HG03378 (cell line): ENCODE results near the gene C20orf144.
A peak's percentile ranks its signal among the peaks of the same experiment; 100 is the strongest.

Source experiments
- ATAC-seq: cut with Tn5 transposase; IDR thresholded peaks from one replicate; pipeline ENCODE4 v1.9.1; 2021; ENCODE audit warnings: mild to moderate bottlenecking, moderate library complexity; ENCODE audit not compliant: unreplicated experiment

The C20orf144 gene

DNA sequence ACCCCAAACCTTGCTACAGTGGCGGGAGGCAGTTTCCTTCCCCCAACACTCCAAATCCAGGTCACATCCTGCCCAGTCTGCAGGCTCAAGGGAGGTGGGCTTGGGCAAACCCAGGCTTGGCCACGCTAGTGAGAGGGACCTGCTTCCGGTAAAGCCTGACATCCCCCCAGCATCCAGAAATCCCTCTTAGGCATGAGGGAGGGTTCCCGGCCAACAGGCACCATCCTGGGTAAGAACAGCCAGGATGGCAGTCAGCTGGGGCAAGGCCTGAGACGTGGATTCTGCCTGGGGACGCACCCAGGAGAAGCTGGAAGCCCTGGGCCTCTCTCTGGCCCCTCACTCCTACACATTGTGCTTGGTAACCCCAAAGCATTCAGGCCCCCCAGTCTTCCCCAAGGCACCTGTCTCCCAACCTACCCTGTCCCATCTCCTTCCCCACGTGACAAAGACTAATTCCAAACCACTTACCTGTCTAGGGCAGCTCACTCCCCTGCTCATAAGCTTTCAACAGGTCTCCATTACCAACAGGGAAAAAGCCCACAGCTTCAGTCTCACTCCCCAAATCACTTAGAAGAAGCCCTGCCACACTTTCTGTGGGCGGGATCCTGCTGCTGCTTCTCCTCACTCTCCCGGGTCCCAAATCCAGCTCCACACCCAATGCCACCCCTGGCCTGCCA lies 2.1 kb downstream of the C20orf144 start:
- no peak for ATAC-seq

DNA sequence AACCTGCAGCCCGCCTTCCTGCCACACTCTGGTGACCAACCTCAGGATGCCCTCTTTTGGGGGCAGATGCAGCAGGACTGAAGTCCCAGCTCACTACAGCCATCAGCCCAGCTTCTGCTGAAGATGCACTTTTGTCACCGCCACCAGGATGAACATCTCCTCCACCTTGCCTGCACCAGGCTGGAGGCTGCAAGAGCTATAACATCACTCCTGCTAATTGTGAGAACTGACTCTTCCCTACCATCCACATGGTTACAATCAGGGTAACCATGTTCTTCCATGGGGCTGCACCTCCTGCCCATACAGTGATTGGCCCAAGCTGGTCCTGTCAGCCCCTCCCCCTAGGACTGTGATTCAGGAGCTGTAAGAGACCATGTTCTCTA lies 2.6 kb downstream of the C20orf144 start:
- no peak for ATAC-seq

DNA sequence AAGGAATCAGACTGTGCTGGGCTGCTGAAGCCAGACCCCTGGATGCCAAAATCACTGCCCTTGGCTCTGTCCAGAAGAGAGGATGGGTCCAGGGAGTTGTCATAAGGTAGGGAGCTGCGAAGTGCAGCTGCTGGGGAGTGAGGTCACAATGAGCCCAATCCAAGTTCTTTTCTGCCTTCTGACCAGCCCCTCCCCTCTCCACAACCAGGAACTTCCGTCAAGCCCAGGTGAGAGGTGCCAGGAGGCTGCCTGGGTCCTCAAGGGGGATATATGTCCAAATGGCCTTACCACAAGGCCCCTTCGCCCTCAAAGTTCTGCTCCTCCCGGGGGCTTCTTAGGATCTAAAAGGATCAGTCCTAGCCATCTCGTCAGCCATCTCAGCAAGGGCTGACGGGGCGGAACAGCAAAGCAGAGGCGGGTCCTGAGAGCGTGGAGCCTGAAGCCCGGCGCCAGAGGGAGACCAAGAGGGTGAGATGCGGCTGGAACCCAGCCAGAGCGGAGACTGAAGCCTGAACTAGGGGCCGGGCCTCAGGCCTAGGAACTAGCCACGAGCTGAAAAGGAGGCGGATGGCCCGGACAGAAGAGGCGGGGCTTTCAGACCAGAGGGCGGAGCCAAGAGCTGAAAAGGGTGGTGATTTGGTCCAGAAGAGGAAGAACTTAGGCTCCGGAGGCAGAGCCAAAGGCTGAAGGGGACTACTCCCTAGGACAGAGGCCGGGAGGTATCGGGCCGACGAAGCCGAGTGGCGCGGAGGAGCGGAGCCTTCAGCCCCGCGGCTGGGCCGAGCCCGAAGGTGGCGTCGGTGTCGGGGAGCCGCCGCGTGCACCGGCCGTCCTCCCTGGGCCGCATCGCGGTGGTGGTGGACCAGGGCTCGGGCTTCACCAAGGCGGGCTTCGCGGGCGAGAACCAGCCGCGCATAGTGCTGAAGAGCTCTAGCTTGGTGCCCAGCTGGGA lies 4.4 kb downstream of the C20orf144 start, which contains the start of gene ACTL10:
Gene ACTL10 (plus strand): TSS at position 651 of the 952 bp plus-strand sequence. CDS start 555 bp downstream, outside the sequence.
- peak; percentile 57 for ATAC-seq

DNA sequence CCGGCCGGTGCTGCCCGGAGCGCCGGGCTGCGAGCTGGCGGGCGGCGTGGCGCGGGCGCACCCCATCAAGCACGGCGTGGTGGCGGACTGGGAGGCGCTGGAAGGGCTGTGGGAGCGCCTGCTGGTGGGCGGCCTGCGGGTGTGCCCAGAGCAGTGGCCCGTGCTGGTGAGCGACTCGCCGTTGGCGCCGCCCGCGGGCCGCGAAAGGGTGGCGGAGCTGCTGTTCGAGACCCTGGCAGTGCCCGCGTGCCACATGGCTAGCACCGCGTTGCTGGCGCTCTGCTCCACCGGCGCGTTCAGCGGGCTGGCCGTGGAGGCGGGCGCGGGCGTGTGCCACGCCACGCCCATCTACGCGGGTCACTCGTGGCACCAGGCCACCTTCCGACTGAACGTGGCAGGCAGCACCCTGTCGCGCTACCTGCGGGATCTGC lies 5.1 kb downstream of the C20orf144 start:
- ATAC-seq = no peak

DNA sequence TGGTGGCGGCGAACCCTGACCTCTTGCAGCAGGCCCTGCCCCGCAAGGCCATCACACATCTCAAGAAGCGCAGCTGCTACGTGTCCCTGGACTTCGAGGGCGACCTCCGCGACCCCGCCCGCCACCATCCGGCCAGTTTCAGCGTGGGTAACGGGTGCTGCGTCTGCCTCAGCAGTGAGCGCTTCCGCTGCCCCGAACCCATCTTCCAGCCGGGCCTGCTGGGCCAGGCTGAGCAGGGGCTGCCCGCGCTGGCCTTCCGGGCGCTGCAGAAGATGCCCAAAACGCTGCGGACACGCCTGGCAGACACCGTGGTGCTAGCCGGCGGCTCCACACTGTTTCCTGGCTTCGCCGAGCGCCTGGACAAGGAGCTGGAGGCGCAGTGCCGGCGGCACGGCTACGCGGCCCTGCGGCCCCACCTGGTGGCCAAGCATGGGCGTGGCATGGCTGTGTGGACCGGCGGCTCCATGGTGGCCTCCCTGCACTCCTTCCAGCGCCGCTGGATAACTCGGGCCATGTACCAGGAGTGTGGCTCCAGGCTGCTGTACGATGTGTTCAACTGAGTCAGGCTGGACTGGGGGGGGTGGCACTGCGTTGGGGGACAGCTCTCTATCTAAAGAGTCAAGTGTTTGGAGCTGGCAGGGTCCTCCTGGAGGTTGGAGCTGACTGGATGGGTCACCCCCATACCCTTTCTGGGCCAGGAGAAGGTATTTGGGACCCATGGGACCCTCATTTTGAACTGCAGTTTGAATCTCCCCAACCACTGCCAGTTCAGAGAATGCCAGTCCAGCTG lies 5.7 kb downstream of the C20orf144 start:
- ATAC-seq = no peak

DNA sequence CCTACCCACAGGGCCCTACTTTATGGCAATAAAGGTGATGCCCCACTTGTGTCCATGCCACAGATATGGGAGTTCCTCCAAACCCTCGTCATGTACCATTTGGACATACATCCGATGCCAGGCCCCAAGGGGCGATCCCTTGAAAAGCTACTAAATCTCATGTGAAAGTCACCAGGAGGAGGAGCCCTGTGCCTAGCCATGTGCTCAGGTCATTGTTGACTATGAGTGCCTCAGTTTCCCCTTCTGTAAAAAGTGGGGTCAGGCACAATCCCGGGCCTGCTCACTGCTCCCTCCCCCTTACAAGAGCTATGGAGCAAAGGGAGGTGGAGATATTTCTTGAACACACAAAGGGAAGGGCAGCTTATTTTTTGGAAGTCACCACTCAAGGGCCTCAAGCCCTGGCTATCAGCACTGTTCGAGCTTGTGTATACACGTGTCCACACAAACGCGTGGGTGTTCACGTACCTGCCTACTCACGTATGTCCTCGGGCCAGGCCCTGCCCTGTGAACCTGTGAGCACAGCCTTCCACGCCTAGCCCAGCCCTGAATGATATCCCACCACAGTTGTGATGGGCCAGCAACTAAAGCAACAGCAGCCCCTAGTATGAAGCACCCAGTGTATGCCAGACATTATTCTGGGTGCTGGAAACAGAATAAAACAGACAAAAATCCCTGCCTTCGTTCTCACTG lies 6.5 kb downstream of the C20orf144 start:
- ATAC-seq = no peak

DNA sequence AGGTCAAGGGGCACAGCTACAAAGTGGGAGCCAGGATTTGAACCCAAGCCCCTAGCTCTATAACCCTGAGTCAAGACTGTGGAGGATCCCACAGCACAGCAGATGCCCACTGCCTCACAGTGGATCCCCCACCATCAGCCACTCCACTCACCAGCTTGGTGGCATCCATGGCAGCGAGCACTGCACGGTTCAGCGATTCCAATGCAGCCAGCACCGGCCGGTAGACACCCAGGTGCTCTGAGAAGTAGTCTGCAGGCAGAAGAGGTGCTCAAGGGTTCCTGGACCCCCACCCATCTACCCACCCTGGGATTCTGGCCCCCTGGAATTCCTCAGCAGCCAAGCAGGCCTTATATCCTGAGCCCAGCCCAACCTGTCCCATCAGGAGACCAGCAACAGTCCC lies 7.1 kb downstream of the C20orf144 start:
- no peak for ATAC-seq

DNA sequence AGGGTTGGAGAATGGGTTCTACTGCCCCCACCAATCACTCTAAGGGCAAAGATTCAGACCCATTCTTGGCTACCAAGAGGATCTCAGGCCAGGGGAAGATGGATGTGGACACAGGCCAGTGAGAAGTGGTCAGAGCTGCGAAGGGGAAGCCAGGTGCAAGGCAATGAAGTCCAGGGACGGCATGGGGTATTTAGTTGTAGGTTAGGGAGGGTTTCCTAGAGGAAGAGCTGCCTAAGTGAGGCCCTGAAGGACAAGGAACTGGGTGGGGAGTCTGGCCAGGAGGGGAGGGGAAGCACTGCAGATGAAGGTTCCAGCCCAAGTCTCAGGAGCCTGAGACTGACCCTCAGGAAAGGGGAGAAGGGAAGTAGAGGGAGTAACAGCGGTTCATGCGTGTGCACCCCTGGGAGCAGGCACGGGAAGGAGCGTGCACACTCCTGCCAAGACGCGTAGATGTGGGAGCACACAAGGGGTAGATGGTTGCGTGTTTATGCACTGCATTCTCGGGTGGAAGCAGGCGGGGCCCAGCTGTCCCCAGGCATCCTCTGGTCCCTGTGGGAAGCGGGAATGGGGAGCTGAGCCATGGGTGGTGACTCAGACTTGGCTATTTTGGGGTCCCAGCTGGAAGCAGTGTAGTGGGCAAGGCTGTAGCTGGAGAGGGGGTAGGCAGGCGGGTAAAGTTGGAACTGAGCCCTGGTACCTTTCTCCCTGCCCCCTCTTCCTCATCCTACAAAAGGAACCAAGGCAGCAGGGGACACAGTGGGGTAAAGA lies 7.9 kb downstream of the C20orf144 start:
- ATAC-seq = no peak

DNA sequence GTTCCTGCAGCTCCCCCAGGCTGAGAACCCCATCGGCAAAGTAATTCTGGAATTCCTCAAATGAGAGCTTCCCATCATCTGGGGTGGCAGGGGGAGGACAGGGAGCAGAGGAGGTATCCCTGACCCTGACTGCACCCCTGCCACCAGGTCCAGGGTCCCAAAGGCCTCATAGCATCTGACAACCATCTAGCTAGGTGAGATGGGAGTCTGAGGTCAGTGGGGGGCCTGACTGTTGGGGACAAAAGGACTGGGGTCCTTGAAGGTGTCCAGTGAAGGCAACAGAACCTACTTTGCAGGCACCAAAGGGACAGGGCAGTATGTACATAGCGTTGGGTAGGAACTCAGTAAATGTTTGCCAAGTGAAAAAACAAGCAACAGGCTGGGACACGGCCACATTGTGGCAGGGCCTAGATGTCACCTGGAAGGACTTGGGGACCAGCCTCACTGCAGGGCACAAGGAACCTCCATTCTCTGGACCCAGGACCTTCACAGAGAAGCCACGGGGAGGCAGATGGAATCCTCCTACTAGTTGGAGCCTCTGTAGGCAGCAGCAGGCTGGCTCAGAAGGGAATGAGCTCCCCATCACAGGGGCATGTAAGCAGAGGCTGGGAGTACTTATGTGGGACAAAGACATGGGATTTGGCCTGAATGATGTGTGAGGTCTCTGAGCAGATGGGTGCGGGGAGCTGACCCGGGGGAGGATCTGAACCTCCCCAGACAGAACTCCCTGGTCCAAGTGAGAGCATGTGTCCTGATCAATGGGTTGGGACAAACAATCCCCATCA lies 8.8 kb downstream of the C20orf144 start:
- no peak for ATAC-seq

DNA sequence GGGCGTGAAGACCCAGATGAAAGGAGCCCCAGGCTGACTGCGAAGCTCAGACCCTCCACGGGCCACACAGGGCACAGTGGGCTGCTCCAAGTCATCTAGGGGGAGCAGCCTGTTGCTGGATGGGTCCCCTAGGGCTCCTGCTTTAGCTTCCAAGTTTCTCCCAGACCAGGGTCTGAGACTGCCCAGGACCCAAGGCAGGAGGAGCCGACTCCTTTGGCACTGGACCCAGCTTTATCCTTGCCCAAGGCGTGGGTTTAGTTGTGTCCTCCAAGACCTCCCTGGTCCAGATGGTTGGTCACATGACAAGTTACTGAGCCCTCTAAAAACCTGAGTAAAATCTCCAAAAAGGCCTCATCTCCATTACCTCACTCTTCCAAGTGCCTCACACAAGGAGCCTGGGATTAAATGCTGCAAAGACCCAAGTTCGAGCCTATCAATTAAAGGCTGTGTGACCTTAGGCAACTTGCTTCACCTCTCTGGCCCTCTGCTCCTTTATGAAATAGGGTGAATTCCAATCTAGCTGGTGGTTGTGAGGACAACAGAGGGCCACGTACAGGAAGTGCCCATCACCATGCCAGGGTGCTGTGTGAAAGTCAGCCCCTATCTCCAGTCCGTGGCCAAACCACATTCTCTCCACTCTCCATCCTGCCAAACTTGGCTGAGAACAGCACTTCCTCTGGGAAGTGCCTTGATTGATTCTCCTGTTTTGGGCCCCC lies 9.6 kb downstream of the C20orf144 start:
- no peak for ATAC-seq

DNA sequence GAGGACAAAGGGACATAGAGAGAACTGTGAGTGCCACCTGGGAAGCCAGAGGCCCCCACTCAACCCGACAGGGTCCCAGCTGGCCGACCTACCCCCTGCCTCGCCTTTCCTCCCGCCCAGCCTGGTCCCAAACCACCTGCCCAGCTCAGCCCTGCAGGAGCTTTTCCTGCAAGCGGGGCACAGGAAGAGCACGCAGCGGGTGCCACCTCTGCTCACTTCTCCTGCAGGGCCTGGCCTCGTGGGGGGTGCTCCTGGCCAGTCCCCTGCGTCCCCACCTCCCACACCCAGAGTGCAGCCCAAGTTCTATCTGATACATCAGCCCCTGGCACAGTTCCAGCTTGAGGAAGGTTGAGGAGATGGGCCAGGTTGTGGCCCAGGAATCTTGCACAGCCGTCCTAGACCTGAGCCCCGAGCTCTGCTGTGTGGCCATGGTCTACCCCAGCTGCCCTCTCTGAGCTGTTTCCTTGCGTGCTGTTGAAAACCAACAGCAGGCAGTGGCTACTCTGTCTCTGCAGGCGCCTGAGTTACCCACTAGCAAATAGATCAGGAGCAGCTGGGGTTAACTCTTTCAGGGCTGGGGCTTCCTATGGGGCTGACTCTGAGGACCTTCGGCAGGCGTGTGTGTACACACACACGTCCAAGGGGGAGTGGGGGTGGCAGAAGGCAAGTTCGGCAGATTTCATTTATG lies 10.4 kb downstream of the C20orf144 start:
- ATAC-seq = no peak

DNA sequence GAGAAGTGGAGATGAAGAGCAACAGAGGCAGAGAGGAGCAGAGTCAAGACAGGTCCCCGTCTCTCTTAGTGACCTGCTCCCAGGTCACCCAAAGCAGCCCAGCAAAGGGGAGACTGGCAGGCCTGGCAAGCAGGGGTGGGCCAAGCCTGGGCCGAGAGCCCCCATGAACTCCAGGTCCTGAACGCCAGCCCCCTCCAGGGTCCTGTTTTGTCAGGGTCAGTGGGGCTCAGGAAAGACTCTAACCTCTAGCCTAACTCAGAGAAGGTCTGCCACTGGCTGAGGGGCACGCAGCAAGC lies 10.9 kb downstream of the C20orf144 start:
- no peak for ATAC-seq

DNA sequence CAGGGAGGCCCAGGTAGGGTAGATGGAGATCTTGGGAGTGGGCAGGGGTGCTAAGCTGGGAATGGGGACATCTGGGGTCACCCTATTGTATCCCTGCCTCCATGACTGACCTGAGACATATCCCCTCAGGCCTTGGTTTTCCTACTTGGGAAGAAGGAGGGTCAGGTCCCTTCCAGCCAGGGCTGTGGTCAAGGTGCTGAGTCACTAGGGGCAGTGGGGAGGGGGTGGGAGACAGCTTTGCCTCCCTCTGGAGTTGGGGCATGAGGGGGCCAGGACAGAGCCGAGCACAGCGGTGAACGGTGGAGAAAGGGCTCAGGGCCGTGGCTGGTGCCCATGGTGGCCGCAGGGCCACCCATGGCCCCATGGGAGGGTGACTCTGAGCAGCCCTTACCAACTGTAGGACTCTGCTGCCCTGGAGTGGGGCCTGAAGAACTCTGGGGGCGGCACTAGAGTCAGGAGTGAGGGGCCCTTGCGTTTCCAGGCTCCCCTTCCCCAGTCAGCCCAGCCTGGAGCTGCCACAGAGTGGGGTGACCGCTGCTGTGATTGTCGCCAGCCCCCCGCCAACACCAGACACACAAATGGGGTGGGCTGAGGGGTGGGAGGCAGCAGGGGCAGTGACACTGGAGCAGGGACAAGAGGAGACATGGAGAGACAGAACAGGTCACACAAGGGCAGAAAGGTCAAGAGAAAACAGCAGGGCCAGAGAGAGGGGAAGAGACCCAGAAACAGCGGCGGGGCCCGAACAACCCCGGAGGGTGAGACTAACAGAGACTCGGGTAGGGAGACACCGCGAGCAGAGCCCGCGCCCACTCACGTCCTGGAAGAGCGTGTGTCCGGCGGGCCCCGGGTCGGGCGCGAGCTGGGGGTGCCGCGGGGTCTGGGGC lies 11.5 kb downstream of the C20orf144 start:
- ATAC-seq = no peak

DNA sequence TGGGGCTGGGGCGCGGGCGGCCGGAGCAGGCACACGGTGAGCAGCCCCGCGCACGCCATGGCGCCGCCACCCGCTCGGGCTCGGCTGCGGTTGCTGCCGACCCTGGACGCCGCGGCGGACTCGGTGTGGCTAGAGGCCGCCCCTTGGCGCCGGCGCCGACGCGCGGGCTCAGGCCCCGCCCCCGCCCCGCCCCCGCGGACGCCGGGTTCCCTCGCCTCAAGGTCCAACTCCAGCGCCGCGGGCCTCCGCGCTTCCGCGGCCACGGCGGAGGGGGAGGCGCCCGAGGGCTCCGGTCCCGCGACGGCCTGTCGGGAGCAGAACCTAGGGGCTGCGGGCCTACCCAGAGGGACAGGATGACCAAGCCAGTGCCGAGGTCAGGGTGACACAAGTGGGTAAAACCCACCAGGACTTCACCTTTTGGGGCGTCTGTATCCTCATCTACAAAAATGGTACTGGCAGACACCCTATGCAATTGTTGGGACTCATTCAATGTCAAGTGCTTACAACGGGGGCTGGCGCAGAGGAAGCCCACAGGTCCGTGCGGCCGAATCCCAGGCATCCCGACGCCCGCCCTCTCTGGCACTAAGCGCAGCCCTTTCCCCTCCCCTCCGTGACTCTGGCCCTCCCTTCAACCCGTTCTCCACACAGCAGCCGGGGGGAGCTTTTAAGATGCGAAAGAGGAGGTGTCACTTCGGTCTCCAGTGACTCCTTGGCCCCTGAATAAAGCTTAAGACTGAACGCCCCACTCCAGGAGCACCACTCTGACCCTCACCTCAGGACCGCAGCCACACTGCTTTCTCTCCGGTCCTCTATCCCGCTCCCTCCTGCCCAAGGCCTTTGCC lies 12.4 kb downstream of the C20orf144 start, which contains the start of gene NECAB3:
Gene NECAB3 (minus strand): TSS at position 135 of the 842 bp plus-strand sequence. CDS start 76 bp downstream, at position 59.
- no peak for ATAC-seq

DNA sequence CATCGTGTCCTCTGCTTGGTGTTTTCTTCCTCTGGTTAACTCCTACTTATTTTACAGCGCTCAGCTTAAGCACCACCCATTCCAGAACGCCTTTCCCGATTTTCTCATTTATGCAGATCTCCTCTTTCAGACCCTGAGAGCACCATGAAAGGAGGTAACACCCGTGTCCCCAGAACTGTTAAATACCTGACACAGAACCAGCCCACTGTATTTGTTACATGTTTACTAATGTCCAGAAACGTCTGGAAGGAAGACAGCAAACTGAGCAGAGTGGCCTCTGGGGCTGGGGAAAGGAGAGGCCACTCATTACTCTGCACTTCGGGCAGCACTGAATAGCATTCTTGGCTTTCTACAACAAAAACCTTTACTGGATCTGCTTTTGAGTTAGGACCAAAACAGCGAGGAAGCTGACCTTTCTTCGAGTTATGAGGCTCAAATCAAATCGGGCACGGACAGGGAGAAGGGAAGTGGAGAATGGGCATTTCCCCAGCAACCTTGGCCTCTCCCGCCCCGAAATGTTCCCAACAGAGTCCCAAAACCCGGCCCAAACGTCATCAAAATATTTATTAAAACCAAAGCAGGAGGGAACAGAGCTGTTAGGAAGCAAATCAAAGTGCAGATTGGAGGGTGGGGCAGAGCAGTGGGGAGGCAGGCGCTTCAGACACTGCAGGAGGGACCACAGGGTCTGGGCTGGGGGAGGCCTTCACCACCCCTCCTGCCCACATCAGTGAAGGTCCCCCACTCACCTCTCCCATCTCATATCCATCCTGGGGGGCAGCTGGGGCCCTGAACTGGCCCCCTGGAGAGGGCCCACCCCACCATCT lies 13.2 kb downstream of the C20orf144 start:
- no peak for ATAC-seq
